Activated B cell treated with CpG ODN at 0.5 μM for 24 hours (primary cell): ENCODE measurements around the gene CRAT. TPM values are rescaled to one million over a fixed set of nuclear protein-coding genes. Genes with fewer than 3 reads are reported as not detected.
A peak's percentile ranks its signal among the peaks of the same experiment; 100 is the strongest.

Experiments used
- ATAC-seq: fragments of 200-7000 bp; cut with Tn5 transposase; one replicate; pipeline ENCODE4 v1.10.0; 2021; ENCODE audit warnings: low read depth, mild to moderate bottlenecking, moderate library complexity
- CTCF ChIA-PET: fragments of 350-600 bp; sonication (Branson Sonifier 250); formaldehyde crosslinking; loops from one replicate; lab custom pipeline; 2021; ENCODE audit warnings: antibody characterized with exemption; lab: Charles Lee
- POLR2A ChIA-PET: fragments of 350-600 bp; sonication (Branson Sonifier 250); formaldehyde crosslinking; loops from one replicate; lab custom pipeline; 2021; ENCODE audit warnings: antibody characterized with exemption; lab: Charles Lee
- DNase-seq: peaks from one replicate; pipeline ENCODE4 v3.0.0; 2022
- H3K27ac Mint-ChIP-seq: one replicate; pipeline ENCODE4 v1.8.0; 2020; ENCODE audit warnings: mixed read lengths
- H3K27me3 Mint-ChIP-seq: one replicate; pipeline ENCODE4 v1.8.0; 2021; ENCODE audit warnings: mixed read lengths
- H3K36me3 Mint-ChIP-seq: one replicate; pipeline ENCODE4 v1.8.0; 2021; ENCODE audit warnings: low read depth, mixed read lengths
- H3K4me1 Mint-ChIP-seq: one replicate; pipeline ENCODE4 v1.8.0; 2021; ENCODE audit warnings: mixed read lengths
- H3K4me3 Mint-ChIP-seq: one replicate; pipeline ENCODE4 v1.8.0; 2020; ENCODE audit warnings: mild to moderate bottlenecking, mixed read lengths
- H3K9me3 Mint-ChIP-seq: one replicate; pipeline ENCODE4 v1.8.0; 2020; ENCODE audit warnings: mixed read lengths
- CTCF ChIP-seq: fragments of 200-600 bp; IDR thresholded peaks from one replicate; pipeline ENCODE4 v1.8.0; 2022; ENCODE audit warnings: antibody characterized with exemption, mild to moderate bottlenecking
- intact Hi-C: fragments of 100-400 bp; cut with micrococcal nuclease; formaldehyde crosslinking; loops from one replicate; pipeline ENCODE4 v1.15.1; 2024
- total RNA-seq: library from RNA; stranded (reverse); gene quantifications from 2 replicates; pipeline ENCODE4 v1.2.3, GENCODE V29; 2022

CRAT gene
- total RNA-seq, 1 donor from 2014 or later, result 8.2 TPM

GRCh38 chr9:129111528-129112151, 1.0 kb upstream of the CRAT start:
- DNase-seq (no peak), ATAC-seq (peak; percentile 6)
- CTCF ChIA-PET, result no interaction called here
- peak overlapping the region; percentile 95 for H3K4me3 Mint-ChIP-seq
- POLR2A ChIA-PET, result interaction anchor here (0.6 to 3.3 kb wide), 6 partner anchors 20 to 514 kb away, joined by 3 to 27 read pairs (median 4); partner anchors contain the start of genes DOLPP1 and NTMT1
- no peaks in the 10 kb centered on the region for H3K9me3 Mint-ChIP-seq
- H3K36me3 Mint-ChIP-seq, result peaks cover 4% of the 10 kb centered on the region
- H3K27me3 Mint-ChIP-seq, result no peaks in the 10 kb centered on the region
- peak overlapping the region; percentile 95 for H3K27ac Mint-ChIP-seq
- peaks cover 39% of the 10 kb centered on the region for H3K4me1 Mint-ChIP-seq
- no peak for TF ChIP-seq CTCF
- intact Hi-C loops, result loop anchor here (1.0 to 5.0 kb wide), 3 partner anchors 29 to 83 kb away; partner anchors contain the start of gene SH3GLB2

GRCh38 chr9:129109952-129110739, 447 bp downstream of the CRAT start:
- DNase-seq (no peak), ATAC-seq (no peak)
- H3K27ac Mint-ChIP-seq, result no peak overlapping the region
- ChIA-PET CTCF (no interaction called here), POLR2A (interaction anchor here (0.6 to 3.3 kb wide), 6 partner anchors 12 to 516 kb away, joined by 3 to 27 read pairs (median 4); partner anchors contain the start of genes DOLPP1 and NTMT1)
- H3K36me3 Mint-ChIP-seq, result peaks cover 4% of the 10 kb centered on the region
- H3K9me3 Mint-ChIP-seq, result no peaks in the 10 kb centered on the region
- TF ChIP-seq CTCF, result no peak
- peaks cover 36% of the 10 kb centered on the region for H3K4me1 Mint-ChIP-seq
- no peaks in the 10 kb centered on the region for H3K27me3 Mint-ChIP-seq
- peak overlapping the region; percentile 75 for H3K4me3 Mint-ChIP-seq
- intact Hi-C loops, result loop anchor here (1.0 to 5.0 kb wide), 3 partner anchors 29 to 66 kb away; partner anchors contain the start of gene DOLPP1

- intact Hi-C loops, result no loop called here
- ChIA-PET POLR2A (interaction anchor here (0.6 to 3.3 kb wide), 2 partner anchors 11 to 29 kb away, joined by 4 to 27 read pairs; partner anchors contain the start of gene DOLPP1), CTCF (no interaction called here)
- ATAC-seq, result no peak
- no peak for TF ChIP-seq CTCF
- Mint-ChIP-seq H3K4me3 (peak overlapping the region; percentile 74), H3K4me1 (peaks cover 31% of the 10 kb centered on the region), H3K27me3 (no peaks in the 10 kb centered on the region), H3K27ac (peak overlapping the region; percentile 59), H3K9me3 (no peaks in the 10 kb centered on the region), H3K36me3 (peaks cover 4% of the 10 kb centered on the region)
- no peak for DNase-seq
Observed at GRCh38 chr9:129109537-129109903, 1.1 kb downstream of the CRAT start.

GRCh38 chr9:129108805-129109536, 1.6 kb downstream of the CRAT start:
- DNase-seq, result no peak
- TF ChIP-seq CTCF, result no peak
- ChIA-PET CTCF (no interaction called here), POLR2A (interaction anchor here (3.3 kb wide), 1 partner anchor 28 kb away, joined by 27 read pairs; the partner anchor contains the start of gene DOLPP1)
- Mint-ChIP-seq H3K9me3 (no peaks in the 10 kb centered on the region), H3K27me3 (no peaks in the 10 kb centered on the region), H3K4me1 (peaks cover 26% of the 10 kb centered on the region), H3K4me3 (peak overlapping the region; percentile 74), H3K27ac (no peak overlapping the region), H3K36me3 (peaks cover 4% of the 10 kb centered on the region)
- no peak for ATAC-seq
- intact Hi-C loops, result no loop called here
